DMS 273 treated with DMSO at 0.1 percent for 48 hours (cell line): ENCODE results near the gene CHST9.
"Not testable (repeated sequence)": the region's sequence is repeated elsewhere in the genome, so short reads cannot be mapped to it uniquely, and the experiment has no call there.

Source experiments
- DNase-seq: peaks from one replicate; lab custom pipeline; 2025; lab: John Stamatoyannopoulos, UW

Gene CHST9

GRCh38 chr18:26928670-26929313, 256.3 kb downstream of the CHST9 start:
- no peak for DNase-seq

GRCh38 chr18:26927822-26928221, 257.3 kb downstream of the CHST9 start:
- not testable (repeated sequence) for DNase-seq

- DNase-seq: no peak
These were observed 258.9 kb downstream of the CHST9 start for GRCh38 chr18:26926066-26926675.

- DNase-seq: no peak
These were observed 259.8 kb downstream of the CHST9 start for GRCh38 chr18:26925313-26925712.

GRCh38 chr18:26922313-26922712, 262.8 kb downstream of the CHST9 start:
- no peak for DNase-seq

GRCh38 chr18:26920644-26921043, 264.5 kb downstream of the CHST9 start:
- DNase-seq: no peak

- DNase-seq: no peak
These were observed 265.5 kb downstream of the CHST9 start for GRCh38 chr18:26919627-26920026.

GRCh38 chr18:26919201-26919600, 265.9 kb downstream of the CHST9 start:
- no peak for DNase-seq

GRCh38 chr18:26911840-26912239, 273.3 kb downstream of the CHST9 start:
- no peak for DNase-seq

- no peak for DNase-seq
These were observed 275.4 kb downstream of the CHST9 start for GRCh38 chr18:26909599-26910290.

- DNase-seq: no peak
These were observed 276.2 kb downstream of the CHST9 start for GRCh38 chr18:26908906-26909305.

GRCh38 chr18:26902291-26902690, 282.8 kb downstream of the CHST9 start:
- DNase-seq: no peak

GRCh38 chr18:26901020-26901419, 284.1 kb downstream of the CHST9 start:
- DNase-seq: no peak

GRCh38 chr18:26894426-26894825, 290.7 kb downstream of the CHST9 start:
- no peak for DNase-seq

GRCh38 chr18:26893996-26894395, 291.1 kb downstream of the CHST9 start:
- no peak for DNase-seq

GRCh38 chr18:26888259-26888658, 296.8 kb downstream of the CHST9 start:
- DNase-seq: no peak

- no peak for DNase-seq
These were observed 310.0 kb downstream of the CHST9 start for GRCh38 chr18:26875040-26875654.

- no peak for DNase-seq
These were observed 310.8 kb downstream of the CHST9 start for GRCh38 chr18:26874283-26874682.

GRCh38 chr18:26869640-26870039, 315.5 kb downstream of the CHST9 start:
- DNase-seq: no peak

GRCh38 chr18:26868968-26869586, 316.0 kb downstream of the CHST9 start:
- DNase-seq: no peak

- no peak for DNase-seq
These were observed 317.6 kb downstream of the CHST9 start for GRCh38 chr18:26867471-26867870.

GRCh38 chr18:26865557-26865956, 319.6 kb downstream of the CHST9 start, which contains the start of gene AQP4:
Gene AQP4 (minus strand): TSS chr18:26865707. CDS start chr18:26865689, 18 bp downstream.
- DNase-seq: no peak
